GM21786 (cell line): ENCODE results near the gene PDE7B.

Experiments
- ATAC-seq: cut with Tn5 transposase; IDR thresholded peaks from one replicate; pipeline ENCODE4 v1.9.1; 2021; ENCODE audit not compliant: unreplicated experiment

The PDE7B gene

GRCh38 chr6:135922746-135923145 lies 71.2 kb downstream of the PDE7B start:
- ATAC-seq: no peak

GRCh38 chr6:135932651-135933050 lies 81.2 kb downstream of the PDE7B start:
- no peak for ATAC-seq

GRCh38 chr6:135935941-135936601 lies 84.6 kb downstream of the PDE7B start:
- no peak for ATAC-seq

GRCh38 chr6:135936606-135937005 lies 85.1 kb downstream of the PDE7B start:
- ATAC-seq: no peak

- ATAC-seq: no peak
Measured at GRCh38 chr6:135937106-135937505, 85.6 kb downstream of the PDE7B start.

GRCh38 chr6:135938576-135939207 lies 87.2 kb downstream of the PDE7B start:
- ATAC-seq: no peak

- ATAC-seq: no peak
Measured at GRCh38 chr6:135939208-135939591, 87.7 kb downstream of the PDE7B start.

- ATAC-seq: no peak
Measured at GRCh38 chr6:135940616-135941167, 89.2 kb downstream of the PDE7B start.

GRCh38 chr6:135941275-135942025 lies 89.9 kb downstream of the PDE7B start:
- ATAC-seq: no peak

GRCh38 chr6:135944120-135944519 lies 92.6 kb downstream of the PDE7B start:
- no peak for ATAC-seq

GRCh38 chr6:135946674-135947073 lies 95.2 kb downstream of the PDE7B start:
- ATAC-seq: no peak

- no peak for ATAC-seq
Measured at GRCh38 chr6:135950669-135951068, 99.2 kb downstream of the PDE7B start.

- ATAC-seq: no peak
Measured at GRCh38 chr6:135951169-135951568, 99.7 kb downstream of the PDE7B start.

- ATAC-seq: no peak
Measured at GRCh38 chr6:135953818-135954217, 102.3 kb downstream of the PDE7B start.

GRCh38 chr6:135955099-135955498 lies 103.6 kb downstream of the PDE7B start:
- ATAC-seq: no peak

GRCh38 chr6:135962731-135963130 lies 111.2 kb downstream of the PDE7B start:
- no peak for ATAC-seq

- ATAC-seq: no peak
Measured at GRCh38 chr6:135970750-135971149, 119.2 kb downstream of the PDE7B start.

GRCh38 chr6:135971351-135971750 lies 119.8 kb downstream of the PDE7B start:
- ATAC-seq: no peak

GRCh38 chr6:135972150-135972549 lies 120.6 kb downstream of the PDE7B start:
- ATAC-seq: no peak

- ATAC-seq: no peak
Measured at GRCh38 chr6:135972586-135972985, 121.1 kb downstream of the PDE7B start.

- no peak for ATAC-seq
Measured at GRCh38 chr6:135974426-135974825, 122.9 kb downstream of the PDE7B start.

- ATAC-seq: no peak
Measured at GRCh38 chr6:135976585-135976984, 125.1 kb downstream of the PDE7B start.
